Measurements from ENCODE around the gene ADAMTS9.

Gene ADAMTS9

DNA sequence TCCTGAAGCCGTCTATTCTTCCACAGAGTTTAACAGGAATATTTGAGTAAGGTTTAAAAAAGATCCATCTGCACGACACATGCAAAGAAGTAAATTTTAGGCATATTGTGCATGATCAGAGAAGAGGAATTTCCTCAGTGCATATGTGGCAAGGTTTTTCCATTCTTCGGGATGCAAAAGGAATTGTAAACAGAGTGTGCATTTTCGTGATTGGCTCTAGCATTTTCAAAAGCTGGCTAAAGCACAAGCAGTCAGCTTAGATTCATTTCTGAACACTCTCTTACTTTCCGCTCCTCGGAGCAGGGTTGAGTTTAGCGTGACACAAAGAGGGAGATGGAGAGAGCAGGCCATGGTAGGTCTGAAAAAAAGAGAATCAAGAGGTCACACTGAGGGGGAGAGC is 128.2 kb downstream of the ADAMTS9 start:
- no peak overlapping the region for H3K27ac ChIP-seq (replicated peaks)
- no peak overlapping the region for H3K4me3 ChIP-seq (replicated peaks; ENCODE audit: insufficient read depth, low read length)
- TF ChIP-seq POLR2AphosphoS5 (IDR thresholded peaks at IDR 0.05; ENCODE audit: low read depth) (no peak), SPI1 (IDR thresholded peaks at IDR 0.05; ENCODE audit: borderline replicate concordance, low read depth) (no peak), GABPA (IDR thresholded peaks at IDR 0.05; ENCODE audit: low read depth) (no peak)
- TF ChIP-seq, protein P1, sequence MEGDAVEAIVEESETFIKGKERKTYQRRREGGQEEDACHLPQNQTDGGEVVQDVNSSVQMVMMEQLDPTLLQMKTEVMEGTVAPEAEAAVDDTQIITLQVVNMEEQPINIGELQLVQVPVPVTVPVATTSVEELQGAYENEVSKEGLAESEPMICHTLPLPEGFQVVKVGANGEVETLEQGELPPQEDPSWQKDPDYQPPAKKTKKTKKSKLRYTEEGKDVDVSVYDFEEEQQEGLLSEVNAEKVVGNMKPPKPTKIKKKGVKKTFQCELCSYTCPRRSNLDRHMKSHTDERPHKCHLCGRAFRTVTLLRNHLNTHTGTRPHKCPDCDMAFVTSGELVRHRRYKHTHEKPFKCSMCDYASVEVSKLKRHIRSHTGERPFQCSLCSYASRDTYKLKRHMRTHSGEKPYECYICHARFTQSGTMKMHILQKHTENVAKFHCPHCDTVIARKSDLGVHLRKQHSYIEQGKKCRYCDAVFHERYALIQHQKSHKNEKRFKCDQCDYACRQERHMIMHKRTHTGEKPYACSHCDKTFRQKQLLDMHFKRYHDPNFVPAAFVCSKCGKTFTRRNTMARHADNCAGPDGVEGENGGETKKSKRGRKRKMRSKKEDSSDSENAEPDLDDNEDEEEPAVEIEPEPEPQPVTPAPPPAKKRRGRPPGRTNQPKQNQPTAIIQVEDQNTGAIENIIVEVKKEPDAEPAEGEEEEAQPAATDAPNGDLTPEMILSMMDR (IDR thresholded peaks at IDR 0.05; ENCODE audit: insufficient read depth, low read length), result no peak
- TF ChIP-seq, protein P2, sequence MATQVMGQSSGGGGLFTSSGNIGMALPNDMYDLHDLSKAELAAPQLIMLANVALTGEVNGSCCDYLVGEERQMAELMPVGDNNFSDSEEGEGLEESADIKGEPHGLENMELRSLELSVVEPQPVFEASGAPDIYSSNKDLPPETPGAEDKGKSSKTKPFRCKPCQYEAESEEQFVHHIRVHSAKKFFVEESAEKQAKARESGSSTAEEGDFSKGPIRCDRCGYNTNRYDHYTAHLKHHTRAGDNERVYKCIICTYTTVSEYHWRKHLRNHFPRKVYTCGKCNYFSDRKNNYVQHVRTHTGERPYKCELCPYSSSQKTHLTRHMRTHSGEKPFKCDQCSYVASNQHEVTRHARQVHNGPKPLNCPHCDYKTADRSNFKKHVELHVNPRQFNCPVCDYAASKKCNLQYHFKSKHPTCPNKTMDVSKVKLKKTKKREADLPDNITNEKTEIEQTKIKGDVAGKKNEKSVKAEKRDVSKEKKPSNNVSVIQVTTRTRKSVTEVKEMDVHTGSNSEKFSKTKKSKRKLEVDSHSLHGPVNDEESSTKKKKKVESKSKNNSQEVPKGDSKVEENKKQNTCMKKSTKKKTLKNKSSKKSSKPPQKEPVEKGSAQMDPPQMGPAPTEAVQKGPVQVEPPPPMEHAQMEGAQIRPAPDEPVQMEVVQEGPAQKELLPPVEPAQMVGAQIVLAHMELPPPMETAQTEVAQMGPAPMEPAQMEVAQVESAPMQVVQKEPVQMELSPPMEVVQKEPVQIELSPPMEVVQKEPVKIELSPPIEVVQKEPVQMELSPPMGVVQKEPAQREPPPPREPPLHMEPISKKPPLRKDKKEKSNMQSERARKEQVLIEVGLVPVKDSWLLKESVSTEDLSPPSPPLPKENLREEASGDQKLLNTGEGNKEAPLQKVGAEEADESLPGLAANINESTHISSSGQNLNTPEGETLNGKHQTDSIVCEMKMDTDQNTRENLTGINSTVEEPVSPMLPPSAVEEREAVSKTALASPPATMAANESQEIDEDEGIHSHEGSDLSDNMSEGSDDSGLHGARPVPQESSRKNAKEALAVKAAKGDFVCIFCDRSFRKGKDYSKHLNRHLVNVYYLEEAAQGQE (IDR thresholded peaks at IDR 0.05; ENCODE audit: insufficient replicate concordance, low read depth), result no peak
- no peaks in the 10 kb centered on the region for H3K27me3 ChIP-seq (ENCODE audit: insufficient read depth, poor library complexity, severe bottlenecking)
- no peak for DNase-seq (ENCODE audit: low read depth in 1 of 2, low spot score in 1 of 2)

DNA sequence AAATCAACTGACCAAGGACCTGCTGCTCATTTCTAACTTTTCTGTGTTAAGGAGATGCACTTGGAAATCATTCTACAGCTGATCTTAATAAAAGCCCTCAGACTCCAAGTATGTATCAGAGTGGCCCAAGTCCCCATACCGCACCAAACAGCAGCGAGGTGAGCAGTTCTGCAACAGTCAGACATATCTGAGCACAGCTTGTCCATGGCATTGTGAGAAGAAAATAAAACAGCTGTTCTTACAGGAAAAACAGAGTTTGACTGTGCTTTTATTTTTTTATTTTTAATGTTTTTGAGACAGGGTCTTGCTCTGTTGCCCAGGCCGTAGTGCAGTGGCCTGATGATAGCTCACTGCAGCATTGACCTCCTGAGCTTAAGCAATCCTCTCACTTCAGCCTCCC is 131.8 kb downstream of the ADAMTS9 start:
- DNase-seq (ENCODE audit: low read depth in 1 of 2, low spot score in 1 of 2), result no peak
- Histone ChIP-seq H3K4me3 (replicated peaks; ENCODE audit: insufficient read depth, low read length) (no peak overlapping the region), H3K27ac (replicated peaks) (no peak overlapping the region), H3K27me3 (ENCODE audit: insufficient read depth, poor library complexity, severe bottlenecking) (no peaks in the 10 kb centered on the region)
- TF ChIP-seq POLR2AphosphoS5 (IDR thresholded peaks at IDR 0.05; ENCODE audit: low read depth), result no peak
- TF ChIP-seq, protein P2 (IDR thresholded peaks at IDR 0.05; ENCODE audit: insufficient replicate concordance, low read depth), result no peak
- TF ChIP-seq, protein P1 (IDR thresholded peaks at IDR 0.05; ENCODE audit: insufficient read depth, low read length), result no peak
- no peak for TF ChIP-seq SPI1 (IDR thresholded peaks at IDR 0.05; ENCODE audit: borderline replicate concordance, low read depth)

DNA sequence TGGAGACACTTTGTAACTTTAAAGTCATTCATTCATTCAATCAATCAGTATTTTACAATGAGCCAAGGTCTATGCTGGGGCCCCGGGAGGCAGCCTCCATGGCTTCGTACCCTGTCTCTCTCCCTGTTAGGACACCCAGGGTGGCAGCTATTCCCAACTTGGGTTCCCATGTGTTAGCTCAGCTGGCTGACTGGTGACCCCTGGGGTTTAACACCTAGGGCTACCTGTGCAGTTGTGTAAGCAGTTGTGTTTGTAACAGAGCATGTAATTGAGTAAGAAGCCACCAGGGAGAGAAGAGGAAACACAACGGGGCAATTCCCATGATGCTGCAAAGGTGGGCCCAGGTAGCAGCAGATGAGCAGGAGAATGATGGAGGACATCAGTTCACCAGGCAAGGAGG is 132.4 kb downstream of the ADAMTS9 start:
- no peak for TF ChIP-seq SPI1 (IDR thresholded peaks at IDR 0.05; ENCODE audit: borderline replicate concordance, low read depth)
- TF ChIP-seq, protein P2 (IDR thresholded peaks at IDR 0.05; ENCODE audit: insufficient replicate concordance, low read depth), result no peak
- TF ChIP-seq POLR2AphosphoS5 (IDR thresholded peaks at IDR 0.05; ENCODE audit: low read depth), result no peak
- TF ChIP-seq GABPA (IDR thresholded peaks at IDR 0.05; ENCODE audit: low read depth), result no peak
- TF ChIP-seq, protein P1 (IDR thresholded peaks at IDR 0.05; ENCODE audit: insufficient read depth, low read length), result no peak
- no peak overlapping the region for H3K27ac ChIP-seq (replicated peaks)
- no peak for DNase-seq (ENCODE audit: low read depth in 1 of 2, low spot score in 1 of 2)
- H3K27me3 ChIP-seq (ENCODE audit: insufficient read depth, poor library complexity, severe bottlenecking), result no peaks in the 10 kb centered on the region
- no peak overlapping the region for H3K4me3 ChIP-seq (replicated peaks; ENCODE audit: insufficient read depth, low read length)
